WERI-Rb-1 (cell line): ENCODE measurements around the gene DCDC2.
A peak's percentile ranks its signal among the peaks of the same experiment; 100 is the strongest.

Experiments used
- DNase-seq: peaks from one replicate; pipeline ENCODE4 v3.0.0-alpha.2; 2020
- H3K27ac ChIP-seq: fragments of 250-450 bp; sonication (Bioruptor Pico); 2 replicates; pipeline ENCODE4 v1.5.1; 2020; ENCODE audit warnings: mild to moderate bottlenecking, moderate library complexity
- H3K27me3 ChIP-seq: fragments of 250-450 bp; sonication (Bioruptor Pico); 2 replicates; pipeline ENCODE4 v1.5.1; 2021; ENCODE audit warnings: mild to moderate bottlenecking, low read depth, moderate library complexity; ENCODE audit not compliant: insufficient read depth, severe bottlenecking
- H3K36me3 ChIP-seq: fragments of 250-450 bp; sonication (Bioruptor Pico); 2 replicates; pipeline ENCODE4 v1.5.1; 2020; ENCODE audit warnings: mild to moderate bottlenecking, moderate library complexity
- H3K4me3 ChIP-seq: 2 replicates; pipeline ENCODE4 v1.5.1; 2011; ENCODE audit warnings: low read depth, mild to moderate bottlenecking, control low read depth, low read length
- H3K9me3 ChIP-seq: fragments of 250-450 bp; sonication (Bioruptor Pico); 2 replicates; pipeline ENCODE4 v1.5.1; 2021; ENCODE audit warnings: mild to moderate bottlenecking, moderate library complexity; ENCODE audit not compliant: severe bottlenecking
- CTCF ChIP-seq: IDR thresholded peaks from 2 replicates; pipeline ENCODE4 v1.5.1; 2011; ENCODE audit warnings: low read depth, mild to moderate bottlenecking, control low read depth, inconsistent platforms, low read length

Gene DCDC2

GRCh38 chr6:24139080-24139479 is 218.8 kb downstream of the DCDC2 start:
- no peak overlapping the region for H3K27ac ChIP-seq
- H3K36me3 ChIP-seq = peaks cover 7% of the 10 kb centered on the region; the same call in 1 of the 2 replicates
- H3K27me3 ChIP-seq = no peaks in the 10 kb centered on the region
- no peak for DNase-seq
- H3K4me3 ChIP-seq = no peak overlapping the region
- no peak for TF ChIP-seq CTCF
- H3K9me3 ChIP-seq = peaks cover 6% of the 10 kb centered on the region

GRCh38 chr6:24131751-24132150 is 226.1 kb downstream of the DCDC2 start:
- no peak for DNase-seq
- Histone ChIP-seq H3K27me3 (no peaks in the 10 kb centered on the region), H3K36me3 (peaks cover 19% of the 10 kb centered on the region), H3K4me3 (no peak overlapping the region), H3K27ac (no peak overlapping the region), H3K9me3 (no peaks in the 10 kb centered on the region)
- TF ChIP-seq CTCF = no peak

- no peak for TF ChIP-seq CTCF
- H3K4me3 ChIP-seq = no peak overlapping the region
- H3K27ac ChIP-seq = no peak overlapping the region
- H3K36me3 ChIP-seq = peaks cover 12% of the 10 kb centered on the region
- DNase-seq = no peak
- H3K27me3 ChIP-seq = no peaks in the 10 kb centered on the region
- H3K9me3 ChIP-seq = no peaks in the 10 kb centered on the region
Measured at GRCh38 chr6:24127316-24127715, 230.5 kb downstream of the DCDC2 start.

- H3K4me3 ChIP-seq = peak overlapping the region; percentile 91
- peaks cover 12% of the 10 kb centered on the region for H3K36me3 ChIP-seq
- no peaks in the 10 kb centered on the region for H3K27me3 ChIP-seq
- no peak for DNase-seq
- peak overlapping the region; percentile 54 for H3K27ac ChIP-seq
- no peaks in the 10 kb centered on the region for H3K9me3 ChIP-seq
- no peak for TF ChIP-seq CTCF
Measured at GRCh38 chr6:24126586-24127192, 231.2 kb downstream of the DCDC2 start.

GRCh38 chr6:24125980-24126379 is 231.9 kb downstream of the DCDC2 start, which contains the start of gene NRSN1:
TSS of gene NRSN1 (plus strand) at chr6:24126215. CDS start at chr6:24134328, 8,113 bp downstream.
- peak; percentile 97 for DNase-seq
- no peaks in the 10 kb centered on the region for H3K9me3 ChIP-seq
- no peaks in the 10 kb centered on the region for H3K27me3 ChIP-seq
- H3K36me3 ChIP-seq = peaks cover 12% of the 10 kb centered on the region
- TF ChIP-seq CTCF = no peak
- H3K4me3 ChIP-seq = peak within 1 kb of the TSS; percentile 91
- peak within 1 kb of the TSS; percentile 54 for H3K27ac ChIP-seq

GRCh38 chr6:24122139-24122538 is 235.7 kb downstream of the DCDC2 start:
- TF ChIP-seq CTCF = no peak
- Histone ChIP-seq H3K27me3 (no peaks in the 10 kb centered on the region), H3K4me3 (no peak overlapping the region), H3K36me3 (no peaks in the 10 kb centered on the region), H3K9me3 (peaks cover 3% of the 10 kb centered on the region), H3K27ac (peak overlapping the region; percentile 7; the same call in 1 of the 2 replicates)
- DNase-seq = no peak
